HCT116 (cell line): ENCODE measurements around the gene ITPR1.

Experiments
- ATF3 ChIP-seq: IDR thresholded peaks from 2 replicates; pipeline ENCODE4 v1.6.1; 2012
- CTCF ChIP-seq, 3 experiments: fragments of 200-600 bp in 1 of 3; sonication (generic) in 1 of 3; IDR thresholded peaks in 2 of 3; conservative IDR thresholded peaks in 1 of 3; 2 replicates each; pipeline ENCODE4 v1.5.1; 2012 to 2017; ENCODE audit warnings: low read depth in 2 of 3, low read length in 2 of 3, antibody characterized with exemption in 1 of 3, borderline replicate concordance in 1 of 3, control low read depth in 1 of 3, mild to moderate bottlenecking in 1 of 3, mixed read lengths in 1 of 3, mixed run types in 1 of 3, moderate library complexity in 1 of 3; ENCODE audit not compliant: insufficient read depth in 1 of 3
- JUND ChIP-seq: IDR thresholded peaks from 2 replicates; pipeline ENCODE4 v1.6.1; 2012
- POLR2A ChIP-seq: IDR thresholded peaks from 2 replicates; pipeline ENCODE4 v1.7.0; 2011; ENCODE audit warnings: borderline replicate concordance; ENCODE audit not compliant: insufficient read depth, insufficient read length; ENCODE audit errors: extremely low read depth
- POLR2AphosphoS5 ChIP-seq: IDR thresholded peaks from 2 replicates; pipeline ENCODE4 v1.6.1; 2011; ENCODE audit warnings: mild to moderate bottlenecking, low read depth, low read length, moderate library complexity
- SRF ChIP-seq: IDR thresholded peaks from 2 replicates; pipeline ENCODE4 v1.6.1; 2012; ENCODE audit warnings: low read depth
- YY1 ChIP-seq: IDR thresholded peaks from 2 replicates; pipeline ENCODE4 v1.6.1; 2011; ENCODE audit warnings: low read length, low read depth, moderate library complexity, mild to moderate bottlenecking; ENCODE audit not compliant: insufficient replicate concordance; ENCODE audit errors: extremely low read depth
- ZNF274 ChIP-seq: fragments of 200-500 bp; sonication (Bioruptor generic); IDR thresholded peaks from 2 replicates; pipeline ENCODE4 v1.6.1; 2014; ENCODE audit warnings: mild to moderate bottlenecking, low read depth, low read length, inconsistent platforms
- TF ChIP-seq, protein P1 (sequence below): IDR thresholded peaks from 2 replicates; pipeline ENCODE4 v1.6.1; 2012

GRCh38 chr3:4812591-4812990 is 319.4 kb downstream of the ITPR1 start:
- no peak for TF ChIP-seq CTCF (IDR thresholded peaks at IDR 0.05 in 2 of 3, conservative IDR thresholded peaks at IDR 0.05 in 1 of 3; ENCODE audit: borderline replicate concordance in 1 of 3, insufficient read depth in 1 of 3, low read depth in 2 of 3, low read length in 2 of 3)
- TF ChIP-seq POLR2AphosphoS5 = no peak
- no peak for TF ChIP-seq SRF
- TF ChIP-seq, protein P1, sequence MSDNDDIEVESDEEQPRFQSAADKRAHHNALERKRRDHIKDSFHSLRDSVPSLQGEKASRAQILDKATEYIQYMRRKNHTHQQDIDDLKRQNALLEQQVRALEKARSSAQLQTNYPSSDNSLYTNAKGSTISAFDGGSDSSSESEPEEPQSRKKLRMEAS = no peak
- TF ChIP-seq POLR2A = no peak
- TF ChIP-seq JUND = no peak
- TF ChIP-seq ATF3 = no peak
- no peak for TF ChIP-seq YY1
- no peak for TF ChIP-seq ZNF274
